HL-60 (cell line): ENCODE data around the gene SPATA6L.

Experiments used
- DNase-seq, 2 experiments: peaks; one replicate each; pipeline ENCODE4 v3.0.0-alpha.2; 2010 to 2020; ENCODE audit warnings: low read depth in 1 of 2, low spot score in 1 of 2
- H3K27ac ChIP-seq: fragments of 250-450 bp; sonication (Bioruptor Pico); replicated peaks from 2 replicates; pipeline ENCODE4 v1.5.1; 2020; ENCODE audit warnings: mild to moderate bottlenecking, moderate library complexity
- H3K27me3 ChIP-seq: fragments of 250-450 bp; sonication (Bioruptor Pico); 2 replicates; pipeline ENCODE4 v1.5.1; 2021; ENCODE audit warnings: mild to moderate bottlenecking, moderate library complexity; ENCODE audit not compliant: insufficient read depth, poor library complexity, severe bottlenecking
- H3K4me3 ChIP-seq: replicated peaks from 2 replicates; pipeline ENCODE4 v1.5.1; 2011; ENCODE audit warnings: mild to moderate bottlenecking, control low read depth, low read length; ENCODE audit not compliant: insufficient read depth
- CTCF ChIP-seq: IDR thresholded peaks from one replicate; pipeline ENCODE4 v1.5.1; 2011; ENCODE audit warnings: low read length, control low read depth, inconsistent platforms; ENCODE audit not compliant: insufficient read depth
- GABPA ChIP-seq: IDR thresholded peaks from 2 replicates; pipeline ENCODE4 v1.6.1; 2012; ENCODE audit warnings: low read depth
- POLR2AphosphoS5 ChIP-seq: IDR thresholded peaks from 2 replicates; pipeline ENCODE4 v1.6.1; 2012; ENCODE audit warnings: low read depth
- SPI1 ChIP-seq: IDR thresholded peaks from 2 replicates; pipeline ENCODE4 v1.6.1; 2012; ENCODE audit warnings: low read depth, mild to moderate bottlenecking, borderline replicate concordance
- TF ChIP-seq, protein P1 (sequence below): IDR thresholded peaks from 2 replicates; pipeline ENCODE4 v1.6.1; 2012; ENCODE audit warnings: low read depth; ENCODE audit not compliant: insufficient replicate concordance

SPATA6L gene

DNA sequence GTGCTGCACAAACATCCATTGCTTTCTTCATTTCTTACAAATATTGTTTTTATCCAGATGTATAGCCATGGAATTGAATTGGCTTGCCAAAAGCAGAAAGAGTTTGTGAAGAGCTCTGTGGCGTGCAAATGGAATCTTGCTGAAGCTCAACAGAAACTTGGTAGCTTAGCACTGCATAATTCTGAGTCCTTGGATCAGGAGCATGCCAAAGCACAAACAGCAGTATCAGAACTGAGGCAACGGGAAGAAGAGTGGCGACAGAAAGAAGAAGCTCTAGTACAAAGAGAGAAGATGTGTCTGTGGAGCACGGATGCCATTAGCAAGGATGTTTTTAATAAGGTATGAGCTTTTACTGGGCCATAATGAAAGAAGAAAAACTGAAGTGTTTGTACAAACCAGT is 18.5 kb upstream of the SPATA6L start:
- no peak for TF ChIP-seq SPI1
- TF ChIP-seq CTCF = no peak
- TF ChIP-seq POLR2AphosphoS5 = no peak
- TF ChIP-seq, protein P1, sequence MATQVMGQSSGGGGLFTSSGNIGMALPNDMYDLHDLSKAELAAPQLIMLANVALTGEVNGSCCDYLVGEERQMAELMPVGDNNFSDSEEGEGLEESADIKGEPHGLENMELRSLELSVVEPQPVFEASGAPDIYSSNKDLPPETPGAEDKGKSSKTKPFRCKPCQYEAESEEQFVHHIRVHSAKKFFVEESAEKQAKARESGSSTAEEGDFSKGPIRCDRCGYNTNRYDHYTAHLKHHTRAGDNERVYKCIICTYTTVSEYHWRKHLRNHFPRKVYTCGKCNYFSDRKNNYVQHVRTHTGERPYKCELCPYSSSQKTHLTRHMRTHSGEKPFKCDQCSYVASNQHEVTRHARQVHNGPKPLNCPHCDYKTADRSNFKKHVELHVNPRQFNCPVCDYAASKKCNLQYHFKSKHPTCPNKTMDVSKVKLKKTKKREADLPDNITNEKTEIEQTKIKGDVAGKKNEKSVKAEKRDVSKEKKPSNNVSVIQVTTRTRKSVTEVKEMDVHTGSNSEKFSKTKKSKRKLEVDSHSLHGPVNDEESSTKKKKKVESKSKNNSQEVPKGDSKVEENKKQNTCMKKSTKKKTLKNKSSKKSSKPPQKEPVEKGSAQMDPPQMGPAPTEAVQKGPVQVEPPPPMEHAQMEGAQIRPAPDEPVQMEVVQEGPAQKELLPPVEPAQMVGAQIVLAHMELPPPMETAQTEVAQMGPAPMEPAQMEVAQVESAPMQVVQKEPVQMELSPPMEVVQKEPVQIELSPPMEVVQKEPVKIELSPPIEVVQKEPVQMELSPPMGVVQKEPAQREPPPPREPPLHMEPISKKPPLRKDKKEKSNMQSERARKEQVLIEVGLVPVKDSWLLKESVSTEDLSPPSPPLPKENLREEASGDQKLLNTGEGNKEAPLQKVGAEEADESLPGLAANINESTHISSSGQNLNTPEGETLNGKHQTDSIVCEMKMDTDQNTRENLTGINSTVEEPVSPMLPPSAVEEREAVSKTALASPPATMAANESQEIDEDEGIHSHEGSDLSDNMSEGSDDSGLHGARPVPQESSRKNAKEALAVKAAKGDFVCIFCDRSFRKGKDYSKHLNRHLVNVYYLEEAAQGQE = no peak
- no peak for TF ChIP-seq GABPA
- no peak for DNase-seq
- Histone ChIP-seq H3K4me3 (no peak overlapping the region), H3K27ac (no peak overlapping the region), H3K27me3 (no peaks in the 10 kb centered on the region)

DNA sequence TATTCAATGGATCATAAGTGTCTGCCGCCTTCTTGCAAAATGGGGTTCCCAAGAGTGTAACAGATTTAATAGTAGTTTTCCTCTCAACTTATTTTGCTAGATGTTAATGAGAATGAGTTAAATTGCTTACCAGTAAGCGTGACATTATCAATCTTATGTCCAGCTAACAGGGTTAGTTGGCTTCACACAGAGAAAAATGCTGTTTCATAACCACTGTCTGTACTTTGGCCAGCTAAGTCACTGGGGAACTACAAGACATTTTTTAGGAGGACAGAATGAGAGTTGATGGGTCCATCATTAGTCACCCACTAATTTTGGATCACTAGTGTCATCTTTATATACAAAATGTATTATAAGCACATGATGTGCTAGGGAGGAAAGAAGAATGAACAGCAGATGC is 14.5 kb upstream of the SPATA6L start:
- peak overlapping the region; percentile 87 for H3K4me3 ChIP-seq
- H3K27me3 ChIP-seq = no peaks in the 10 kb centered on the region
- peak overlapping the region; percentile 95 for H3K27ac ChIP-seq
- TF ChIP-seq POLR2AphosphoS5 (no peak), CTCF (no peak), SPI1 (no peak), GABPA (no peak)
- TF ChIP-seq, protein P1 = no peak
- DNase-seq = no peak

DNA sequence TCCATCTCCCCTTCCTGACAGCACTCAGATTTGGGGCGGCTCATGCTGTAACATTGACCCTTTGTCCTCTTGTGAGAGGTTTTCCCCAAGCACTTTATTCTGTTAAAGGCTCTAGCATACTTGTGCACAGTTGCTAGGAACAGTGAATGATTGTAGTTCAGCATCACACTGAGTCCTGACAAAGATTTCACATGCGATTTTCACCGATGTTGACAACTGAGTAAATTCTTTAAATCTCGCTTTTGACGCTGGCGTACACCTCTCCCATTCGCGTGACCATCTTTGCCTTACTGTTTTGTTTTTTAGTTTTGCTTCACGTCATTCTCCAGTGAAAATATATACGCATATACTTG is 13.9 kb upstream of the SPATA6L start:
- H3K27me3 ChIP-seq = no peaks in the 10 kb centered on the region
- TF ChIP-seq SPI1 (no peak), POLR2AphosphoS5 (no peak), GABPA (no peak), CTCF (no peak)
- TF ChIP-seq, protein P1 = no peak
- H3K4me3 ChIP-seq = peak overlapping the region; percentile 87
- peak overlapping the region; percentile 95 for H3K27ac ChIP-seq
- no peak for DNase-seq
